OCI-M2 (cell line): ENCODE data around the gene CPED1.
"Not testable (repeated sequence)": the region's sequence is repeated elsewhere in the genome, so short reads cannot be mapped to it uniquely, and the experiment has no call there.

ENCODE experiments used
- DNase-seq: peaks from one replicate; lab custom pipeline; 2025; ENCODE audit not compliant: unreplicated experiment; lab: John Stamatoyannopoulos, UW

CPED1 gene

GRCh38 chr7:121039510-121039822 lies 51.0 kb downstream of the CPED1 start:
- no peak for DNase-seq

DNA sequence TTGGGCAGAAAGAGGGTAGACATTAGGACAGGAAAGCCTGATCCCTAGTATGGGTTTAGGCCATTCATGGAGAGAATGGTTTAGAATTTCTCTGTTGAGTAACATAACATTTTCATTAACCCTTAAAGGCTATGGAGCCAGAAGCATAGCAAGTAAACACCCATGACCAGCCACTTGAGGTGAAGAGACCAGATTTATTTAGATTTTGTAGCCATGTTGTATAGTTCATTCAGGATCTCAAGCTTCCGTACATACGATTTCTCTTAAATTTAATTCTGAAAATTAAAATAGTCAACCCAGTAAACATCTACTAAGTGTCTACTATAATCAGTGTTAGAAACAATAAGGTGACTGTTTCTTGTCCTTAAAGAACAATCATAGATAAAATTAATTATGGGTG lies 51.5 kb downstream of the CPED1 start:
- DNase-seq: no peak

- DNase-seq: no peak
Measured at GRCh38 chr7:121041516-121042148, 53.1 kb downstream of the CPED1 start.

DNA sequence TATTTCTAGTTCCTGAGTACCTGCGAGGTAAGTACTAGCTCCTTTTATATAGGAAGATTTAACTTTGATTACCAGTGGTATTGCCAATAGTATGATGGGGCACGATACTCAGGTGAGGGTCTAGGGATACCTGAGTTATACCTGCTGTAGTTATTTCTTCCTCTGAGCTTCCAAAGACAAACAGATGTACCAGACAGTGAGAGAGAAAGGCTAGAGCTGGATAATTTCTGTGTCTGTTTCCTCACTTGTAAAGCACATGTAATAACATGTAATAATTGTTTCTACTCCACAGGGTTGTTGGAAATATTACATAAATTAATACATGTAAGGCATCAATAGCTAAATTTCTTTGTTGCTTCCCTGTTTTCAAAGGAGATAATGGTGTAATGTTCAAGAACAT lies 53.7 kb downstream of the CPED1 start:
- no peak for DNase-seq

DNA sequence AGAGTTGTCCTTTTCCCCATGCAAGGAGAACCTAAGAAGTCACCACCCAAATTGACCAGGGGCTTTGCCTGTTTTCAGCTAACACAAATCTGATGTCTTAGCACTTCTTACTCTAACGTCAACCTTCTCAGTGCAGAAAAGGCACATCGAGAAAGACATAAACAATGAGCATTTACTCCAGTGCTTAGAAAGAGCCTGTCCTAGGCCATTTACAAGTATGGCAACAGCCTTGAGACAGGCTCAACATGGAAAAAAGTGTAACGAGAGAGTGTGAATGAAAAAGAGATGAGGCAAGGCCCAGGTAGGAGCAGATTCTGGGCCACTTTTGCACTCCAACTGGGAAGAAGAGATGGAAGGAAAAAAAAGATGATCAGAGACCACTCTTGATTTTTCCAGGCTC lies 54.4 kb downstream of the CPED1 start:
- no peak for DNase-seq

GRCh38 chr7:121043314-121044234 lies 55.1 kb downstream of the CPED1 start:
- no peak for DNase-seq

DNA sequence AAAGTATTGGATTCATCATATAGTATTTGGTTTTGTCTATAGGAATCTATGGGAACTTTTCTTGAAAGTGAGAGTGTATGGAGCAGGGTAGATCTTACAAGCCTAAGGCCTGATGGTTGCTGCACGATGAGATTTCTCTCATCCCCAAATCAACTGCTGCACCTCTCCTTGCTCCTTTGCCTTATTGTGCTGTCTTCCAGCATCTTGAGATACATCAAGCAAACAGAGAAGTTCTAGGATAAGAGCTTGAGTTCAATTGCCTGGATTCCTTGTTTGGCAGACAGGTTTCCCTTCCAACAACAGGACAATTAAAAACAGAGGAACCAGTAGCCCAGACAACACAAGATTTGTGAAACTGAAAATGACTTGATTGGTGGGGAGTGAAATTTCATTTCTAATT lies 56.6 kb downstream of the CPED1 start:
- no peak for DNase-seq

DNA sequence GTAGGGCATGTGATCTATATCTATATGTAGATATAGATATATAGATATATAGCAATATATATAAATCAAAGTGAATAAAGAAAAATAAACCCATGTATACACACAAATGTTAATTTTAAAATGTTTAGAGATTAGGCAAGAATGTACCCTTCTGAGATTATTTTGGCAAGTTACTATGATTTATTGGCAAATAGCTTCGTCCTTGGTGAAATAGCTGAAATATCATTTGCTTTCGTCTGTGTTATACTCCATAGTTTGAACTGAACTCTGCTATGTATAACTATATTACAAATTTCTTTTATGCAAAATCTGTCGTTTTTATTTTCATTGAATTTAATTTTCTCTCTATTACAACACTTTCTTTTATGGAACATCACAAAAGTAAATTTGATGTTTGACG lies 57.5 kb downstream of the CPED1 start:
- DNase-seq: no peak

GRCh38 chr7:121046893-121047468 lies 58.5 kb downstream of the CPED1 start:
- no peak for DNase-seq

DNA sequence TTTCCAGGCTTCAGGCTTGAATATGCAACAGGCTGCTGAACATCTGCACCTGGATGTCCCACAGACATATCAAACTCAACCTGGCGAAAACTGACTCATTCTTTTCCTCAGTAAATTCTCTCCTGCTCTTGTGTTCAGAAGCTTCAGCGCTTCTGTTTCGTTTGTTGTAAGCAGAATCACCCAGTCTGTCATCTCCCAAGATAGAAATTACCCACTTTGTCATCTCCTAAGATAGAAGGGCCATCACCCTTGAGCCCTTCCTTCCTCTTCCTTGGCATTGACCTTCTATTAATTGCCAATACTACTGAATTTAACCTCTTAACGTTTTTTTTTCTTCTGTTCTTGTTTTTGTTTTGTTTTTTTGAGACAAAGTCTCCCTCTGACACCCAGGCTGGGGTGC lies 59.7 kb downstream of the CPED1 start:
- DNase-seq: no peak

- no peak for DNase-seq
Measured at GRCh38 chr7:121049028-121049791, 60.7 kb downstream of the CPED1 start.

GRCh38 chr7:121049897-121050296 lies 61.4 kb downstream of the CPED1 start:
- no peak for DNase-seq

DNA sequence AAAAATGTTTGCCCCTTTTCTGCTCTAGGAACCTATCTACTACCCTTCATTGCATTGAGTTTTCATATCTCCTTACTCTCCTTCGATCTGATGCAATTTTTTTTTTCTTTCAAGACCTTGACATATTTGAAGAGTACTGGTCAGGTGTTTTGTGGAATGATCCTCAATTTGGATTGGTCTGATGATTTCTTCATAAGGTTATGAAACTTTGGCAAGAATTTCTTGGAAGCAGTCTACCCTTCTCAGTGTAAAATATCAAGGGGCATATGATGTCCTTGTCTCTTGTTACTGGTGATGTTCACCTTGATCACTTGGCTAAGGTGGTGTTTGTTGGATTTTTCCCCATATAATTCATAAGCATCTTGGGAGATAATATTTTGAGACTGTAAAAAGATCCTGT lies 64.7 kb downstream of the CPED1 start:
- DNase-seq: no peak

DNA sequence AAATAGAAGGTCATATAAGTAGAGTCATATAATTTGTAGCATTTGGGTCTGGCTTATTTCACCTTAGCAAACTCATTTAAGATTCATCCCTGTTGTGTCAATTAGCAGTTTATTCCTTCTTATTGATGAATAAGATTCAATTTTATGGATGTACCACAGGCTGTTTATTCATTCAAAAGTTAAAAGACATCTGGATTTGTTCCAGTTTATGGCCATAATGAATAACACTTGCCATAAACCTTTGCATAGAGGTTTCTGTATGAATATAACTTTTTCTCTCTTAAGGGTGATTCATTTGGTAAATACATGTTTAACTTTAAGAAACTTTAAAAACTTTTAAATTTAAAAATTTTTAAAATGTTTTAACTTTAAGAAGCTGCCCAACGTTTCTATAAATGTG lies 66.4 kb downstream of the CPED1 start:
- no peak for DNase-seq

DNA sequence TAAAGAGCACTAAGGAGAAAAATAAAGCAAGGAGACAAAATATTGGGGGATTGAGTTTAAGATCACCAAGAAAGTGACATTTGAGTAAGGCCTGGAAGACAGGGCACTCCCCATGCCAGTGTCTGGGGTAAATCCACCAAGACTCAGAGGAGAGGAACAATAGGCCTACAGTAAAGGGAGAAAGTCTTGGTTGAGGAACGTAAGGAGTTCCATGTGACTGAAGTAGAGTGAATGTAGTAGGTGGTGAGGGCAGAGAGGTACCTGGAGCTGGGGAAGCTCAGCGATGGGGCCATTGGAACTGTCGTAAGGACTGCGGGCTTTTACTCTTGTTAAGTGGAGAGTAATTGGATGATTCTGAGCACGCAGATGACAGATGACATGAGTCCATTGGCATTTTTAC lies 69.4 kb downstream of the CPED1 start:
- DNase-seq: no peak

GRCh38 chr7:121058975-121059374 lies 70.5 kb downstream of the CPED1 start:
- no peak for DNase-seq

DNA sequence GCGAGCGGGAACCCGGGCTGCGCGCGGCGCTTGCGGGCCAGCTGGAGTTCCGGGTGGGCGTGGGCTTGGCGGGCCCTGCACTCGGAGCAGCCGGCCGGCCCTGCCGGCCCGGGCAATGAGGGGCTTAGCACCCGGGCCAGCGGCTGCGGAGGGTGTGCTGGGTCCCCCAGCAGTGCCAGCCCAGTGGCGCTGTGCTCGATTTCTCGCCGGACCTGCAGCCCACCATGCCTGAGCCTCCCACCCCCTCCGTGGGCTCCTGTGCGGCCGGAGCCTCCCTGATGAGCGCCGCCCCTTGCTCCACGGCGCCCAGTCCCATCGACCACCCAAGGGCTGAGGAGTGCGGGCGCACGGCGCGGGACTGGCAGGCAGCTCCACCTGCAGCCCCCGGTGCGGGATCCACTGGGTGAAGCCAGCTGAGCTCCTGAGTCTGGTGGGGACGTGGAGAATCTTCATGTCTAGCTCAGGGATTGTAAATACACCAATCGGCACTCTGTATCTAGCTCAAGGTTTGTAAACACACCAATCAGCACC lies 71.5 kb downstream of the CPED1 start:
- not testable (repeated sequence) for DNase-seq

DNA sequence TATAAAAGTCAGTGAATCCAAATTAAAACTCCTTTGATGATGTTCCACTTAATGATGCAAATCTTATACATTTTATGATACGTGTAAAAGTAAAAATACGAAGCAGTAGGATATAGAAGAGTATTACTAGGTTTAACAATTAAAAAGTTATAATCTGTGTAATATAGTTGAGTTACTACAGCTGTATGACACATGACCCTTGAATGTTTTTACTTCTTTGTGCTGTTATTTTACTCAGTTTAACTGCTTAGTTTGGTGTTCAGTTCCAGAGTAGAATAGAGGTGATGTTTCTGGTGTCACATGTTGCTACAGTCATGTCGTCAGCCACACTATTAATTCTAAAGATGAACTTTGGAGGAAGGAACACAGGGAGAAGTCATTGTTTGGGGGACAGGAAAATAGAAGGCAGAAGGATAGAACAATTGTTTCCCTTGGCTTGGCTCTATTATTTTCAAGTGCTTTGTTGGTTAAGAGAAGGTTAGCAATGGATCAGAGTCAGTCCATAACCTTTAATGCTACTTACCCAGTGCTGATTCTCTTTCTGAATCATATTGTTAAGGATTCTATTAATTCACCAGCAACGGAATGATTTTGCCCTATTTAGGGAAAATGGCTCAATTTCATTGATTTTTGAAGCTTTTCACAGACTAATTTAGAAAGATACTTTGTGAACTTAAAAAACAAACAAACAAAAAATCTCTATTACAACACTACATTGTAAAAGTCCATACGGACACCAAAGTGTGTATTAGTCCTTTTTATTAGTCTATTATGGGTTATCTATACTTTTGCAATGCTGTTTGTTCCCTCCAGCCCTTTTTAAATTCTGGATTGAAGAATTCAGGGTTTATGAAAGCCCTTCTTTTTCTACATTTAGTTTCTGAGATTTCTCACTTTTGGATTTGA lies 73.4 kb downstream of the CPED1 start:
- no peak for DNase-seq

DNA sequence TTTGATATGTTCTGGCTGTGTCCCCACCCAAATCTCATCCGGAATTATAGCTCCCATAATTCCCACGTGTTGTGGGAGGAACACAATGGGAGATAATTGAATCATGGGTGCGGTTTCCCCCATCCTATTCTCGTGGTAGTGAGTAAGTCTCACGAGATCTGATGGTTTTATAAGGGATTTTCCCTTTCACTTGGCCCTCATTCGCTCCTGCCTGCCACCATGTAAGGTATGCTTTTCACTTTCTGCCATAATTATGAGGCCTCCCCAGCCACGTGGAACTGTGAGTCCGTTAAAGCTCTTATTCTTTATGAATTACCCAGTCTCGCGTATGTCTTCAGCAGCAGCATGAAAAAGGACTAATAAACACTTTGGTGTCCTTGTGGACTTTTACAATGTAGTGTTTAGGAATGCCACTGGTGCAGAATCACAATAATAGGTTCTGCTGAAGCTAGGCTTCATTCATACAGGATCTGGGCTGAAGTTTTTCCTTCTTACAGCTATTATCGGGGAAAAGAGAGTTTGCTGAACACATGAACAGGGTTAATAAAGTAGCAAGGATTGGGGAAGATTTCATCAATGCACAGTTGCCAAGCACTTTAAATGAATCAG lies 74.3 kb downstream of the CPED1 start:
- DNase-seq: no peak

DNA sequence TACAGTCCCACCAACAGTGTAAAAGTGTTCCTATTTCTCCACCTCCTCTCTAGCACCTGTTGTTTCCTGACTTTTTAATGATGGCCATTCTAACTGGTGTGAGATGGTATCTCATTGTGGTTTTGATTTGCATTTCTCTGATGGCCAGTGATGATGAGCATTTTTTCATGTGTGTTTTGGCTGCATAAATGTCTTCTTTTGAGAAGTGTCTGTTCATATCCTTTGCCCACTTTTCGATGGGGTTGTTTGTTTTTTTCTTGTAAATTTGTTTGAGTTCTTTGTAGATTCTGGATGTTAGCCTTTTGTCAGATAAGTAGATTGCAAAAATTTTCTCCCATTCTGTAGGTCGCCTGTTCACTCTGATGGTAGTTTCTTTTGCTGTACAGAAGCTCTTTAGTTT lies 79.2 kb downstream of the CPED1 start:
- not testable (repeated sequence) for DNase-seq
